ENCODE results near the gene TCF7L1. TPM values are rescaled to one million over a fixed set of nuclear protein-coding genes. Genes with fewer than 3 reads are reported as not detected.

The TCF7L1 gene
- total RNA-seq, 4 donors from 2014 or later, result 5.6 to 23.2 (median 10.2) TPM

- H3K4me1 ChIP-seq, result peaks cover 12 to 20% (median 17%) of the 10 kb centered on the region in 4 donors
- no peak overlapping the region for H3K4me3 ChIP-seq
- H3K27me3 ChIP-seq, result no peaks in the 10 kb centered on the region
- DNase-seq (ENCODE audit: extremely low spot score), result no peak
- no peak for TF ChIP-seq POLR2A (IDR thresholded peaks at IDR 0.05; ENCODE audit: low read depth)
- TF ChIP-seq POLR2AphosphoS5 (IDR thresholded peaks at IDR 0.05), result no peak
- no peak for TF ChIP-seq CTCF (IDR thresholded peaks at IDR 0.05)
- TF ChIP-seq EP300 (IDR thresholded peaks at IDR 0.05), result no peak
- no peaks in the 10 kb centered on the region for H3K9me3 ChIP-seq
- H3K36me3 ChIP-seq, result peaks cover 20 to 72% (median 60%) of the 10 kb centered on the region in 4 donors
- 85% methylated on average over 9 of the region's 9 CpGs for WGBS
- H3K27ac ChIP-seq (replicated peaks in 1 of 4), result peak overlapping the region in 1 of 4 donors; percentile 6
- intact Hi-C loops (cut with DNase I), result no loop called here
Observed at GRCh38 chr2:85307527-85307897, 174.3 kb downstream of the TCF7L1 start.

- no peak overlapping the region for H3K4me3 ChIP-seq
- WGBS, result 74% methylated on average over 6 of the region's 6 CpGs
- H3K4me1 ChIP-seq, result peaks cover 12 to 17% (median 15%) of the 10 kb centered on the region in 4 donors
- peak overlapping the region in 3 of 4 donors; percentile 36 to 56 (median 51) for H3K27ac ChIP-seq (replicated peaks in 1 of 4)
- peaks cover 20 to 65% (median 54%) of the 10 kb centered on the region in 4 donors for H3K36me3 ChIP-seq
- intact Hi-C loops (cut with DNase I), result no loop called here
- DNase-seq (ENCODE audit: extremely low spot score), result no peak
- no peak for TF ChIP-seq CTCF (IDR thresholded peaks at IDR 0.05)
- no peak for TF ChIP-seq POLR2A (IDR thresholded peaks at IDR 0.05; ENCODE audit: low read depth)
- no peak for TF ChIP-seq POLR2AphosphoS5 (IDR thresholded peaks at IDR 0.05)
- TF ChIP-seq EP300 (IDR thresholded peaks at IDR 0.05), result no peak
- H3K27me3 ChIP-seq, result no peaks in the 10 kb centered on the region
- no peaks in the 10 kb centered on the region for H3K9me3 ChIP-seq
Observed at GRCh38 chr2:85308201-85308600, 175.0 kb downstream of the TCF7L1 start.

GRCh38 chr2:85308896-85309555 lies 175.8 kb downstream of the TCF7L1 start:
- no peaks in the 10 kb centered on the region for H3K9me3 ChIP-seq
- peak overlapping the region; percentile 30 to 56 (median 44) for H3K27ac ChIP-seq (replicated peaks in 1 of 4)
- peaks cover 20 to 58% (median 48%) of the 10 kb centered on the region in 4 donors for H3K36me3 ChIP-seq
- DNase-seq (ENCODE audit: extremely low spot score), result no peak
- WGBS, result 25% methylated on average over 15 of the region's 15 CpGs
- no peak overlapping the region for H3K4me3 ChIP-seq
- TF ChIP-seq POLR2A (IDR thresholded peaks at IDR 0.05; ENCODE audit: low read depth) (no peak), EP300 (IDR thresholded peaks at IDR 0.05) (no peak), CTCF (IDR thresholded peaks at IDR 0.05) (no peak), POLR2AphosphoS5 (IDR thresholded peaks at IDR 0.05) (no peak)
- no peaks in the 10 kb centered on the region for H3K27me3 ChIP-seq
- intact Hi-C loops (cut with DNase I), result no loop called here
- H3K4me1 ChIP-seq, result peaks cover 12 to 17% (median 15%) of the 10 kb centered on the region in 4 donors

GRCh38 chr2:85309699-85310321 lies 176.6 kb downstream of the TCF7L1 start:
- intact Hi-C loops (cut with DNase I), result no loop called here
- DNase-seq (ENCODE audit: extremely low spot score), result no peak
- H3K36me3 ChIP-seq, result peaks cover 17 to 58% (median 49%) of the 10 kb centered on the region in 4 donors
- no peaks in the 10 kb centered on the region for H3K9me3 ChIP-seq
- 73% methylated on average over 19 of the region's 19 CpGs for WGBS
- H3K27ac ChIP-seq (replicated peaks in 1 of 4), result peak overlapping the region in 3 of 4 donors; percentile 30 to 56 (median 51)
- H3K4me1 ChIP-seq, result peaks cover 12 to 17% (median 15%) of the 10 kb centered on the region in 4 donors
- no peak for TF ChIP-seq CTCF (IDR thresholded peaks at IDR 0.05)
- no peak for TF ChIP-seq EP300 (IDR thresholded peaks at IDR 0.05)
- no peak for TF ChIP-seq POLR2AphosphoS5 (IDR thresholded peaks at IDR 0.05)
- TF ChIP-seq POLR2A (IDR thresholded peaks at IDR 0.05; ENCODE audit: low read depth), result no peak
- H3K27me3 ChIP-seq, result no peaks in the 10 kb centered on the region
- no peak overlapping the region for H3K4me3 ChIP-seq

Measured in esophagus muscularis mucosa (tissue), 4 donors.